Loucy (cell line): Measurements from ENCODE around the gene CTNNAL1.

ENCODE experiments used
- EZH2phosphoT487 ChIP-seq: fragments of 200-600 bp; IDR thresholded peaks from 2 replicates; pipeline ENCODE4 v1.6.1; 2018; ENCODE audit warnings: antibody characterized with exemption, mild to moderate bottlenecking, moderate library complexity, borderline replicate concordance
- TF ChIP-seq, protein P1 (sequence below): fragments of 200-600 bp; sonication (generic); conservative IDR thresholded peaks from 2 replicates; pipeline ENCODE4 v1.5.1; 2014; ENCODE audit warnings: mild to moderate bottlenecking, antibody characterized with exemption, low read length

GRCh38 chr9:108956631-108957026, 56.7 kb downstream of the CTNNAL1 start:
- TF ChIP-seq, protein P1, sequence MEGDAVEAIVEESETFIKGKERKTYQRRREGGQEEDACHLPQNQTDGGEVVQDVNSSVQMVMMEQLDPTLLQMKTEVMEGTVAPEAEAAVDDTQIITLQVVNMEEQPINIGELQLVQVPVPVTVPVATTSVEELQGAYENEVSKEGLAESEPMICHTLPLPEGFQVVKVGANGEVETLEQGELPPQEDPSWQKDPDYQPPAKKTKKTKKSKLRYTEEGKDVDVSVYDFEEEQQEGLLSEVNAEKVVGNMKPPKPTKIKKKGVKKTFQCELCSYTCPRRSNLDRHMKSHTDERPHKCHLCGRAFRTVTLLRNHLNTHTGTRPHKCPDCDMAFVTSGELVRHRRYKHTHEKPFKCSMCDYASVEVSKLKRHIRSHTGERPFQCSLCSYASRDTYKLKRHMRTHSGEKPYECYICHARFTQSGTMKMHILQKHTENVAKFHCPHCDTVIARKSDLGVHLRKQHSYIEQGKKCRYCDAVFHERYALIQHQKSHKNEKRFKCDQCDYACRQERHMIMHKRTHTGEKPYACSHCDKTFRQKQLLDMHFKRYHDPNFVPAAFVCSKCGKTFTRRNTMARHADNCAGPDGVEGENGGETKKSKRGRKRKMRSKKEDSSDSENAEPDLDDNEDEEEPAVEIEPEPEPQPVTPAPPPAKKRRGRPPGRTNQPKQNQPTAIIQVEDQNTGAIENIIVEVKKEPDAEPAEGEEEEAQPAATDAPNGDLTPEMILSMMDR, result no peak
- TF ChIP-seq EZH2phosphoT487, result no peak
